K562 (cell line): Measurements from ENCODE around the gene SRGN.
A peak's percentile ranks its signal among the peaks of the same experiment; 100 is the strongest.

Experiments
- CTCF ChIP-seq, 3 experiments: IDR thresholded peaks in 2 of 3; conservative IDR thresholded peaks in 1 of 3; 2 replicates each; pipeline ENCODE4 v1.5.1; 2011 to 2012; ENCODE audit warnings: low read length in 3 of 3, mild to moderate bottlenecking in 3 of 3, control low read depth in 2 of 3, improper control_type of control experiment in 1 of 3, inconsistent platforms in 1 of 3, low read depth in 1 of 3, mixed read lengths in 1 of 3, moderate library complexity in 1 of 3; ENCODE audit not compliant: insufficient read depth in 2 of 3
- EP300 ChIP-seq: IDR thresholded peaks from 2 replicates; pipeline ENCODE4 v1.6.1; 2012; ENCODE audit warnings: low read length, improper control_type of control experiment
- L3MBTL2 ChIP-seq: fragments of 450-650 bp; IDR thresholded peaks from 2 replicates; pipeline ENCODE4 v1.6.1; 2016; ENCODE audit warnings: mild to moderate bottlenecking, moderate library complexity
- MCM2 ChIP-seq: fragments of 450-650 bp; IDR thresholded peaks from 2 replicates; pipeline ENCODE4 v1.6.1; 2017; ENCODE audit warnings: low read depth, mild to moderate bottlenecking
- POLR2A ChIP-seq: fragments of 450-650 bp; conservative IDR thresholded peaks from 2 replicates; pipeline ENCODE4 v1.6.1; 2016
- RAD21 ChIP-seq, 2 experiments: fragments of 250-450 bp in 1 of 2; fragments of 450-650 bp in 1 of 2; sonication (Bioruptor Pico) in 1 of 2; formaldehyde crosslinking in 1 of 2; IDR thresholded peaks in 1 of 2; conservative IDR thresholded peaks in 1 of 2; 2 replicates each; pipeline versions ENCODE4 v1.4.0 to v1.8.0; 2020 to 2022; ENCODE audit warnings: mild to moderate bottlenecking in 2 of 2, moderate library complexity in 1 of 2
- RBM22 ChIP-seq: fragments of 200-400 bp; formaldehyde crosslinking; IDR thresholded peaks from 2 replicates; pipeline ENCODE4 v1.6.1; 2018; ENCODE audit warnings: low read length, low read depth; ENCODE audit not compliant: poor library complexity, severe bottlenecking
- ZBTB40 ChIP-seq, 2 experiments: fragments of 450-650 bp in 1 of 2; sonication (generic) in 1 of 2; formaldehyde crosslinking in 1 of 2; IDR thresholded peaks; 2 replicates each; pipeline versions ENCODE4 v1.7.1 to v1.9.0; 2016 to 2022; ENCODE audit warnings: inconsistent platforms in 1 of 2, mild to moderate bottlenecking in 1 of 2, missing genetic modification reagents in 1 of 2
- ZNF764 ChIP-seq: fragments of 250-450 bp; sonication (Bioruptor Pico); IDR thresholded peaks from 2 replicates; pipeline ENCODE4 v1.4.0; 2020; ENCODE audit warnings: low read depth, mild to moderate bottlenecking, moderate library complexity
- TF ChIP-seq, protein P1 (sequence below): IDR thresholded peaks from 2 replicates; pipeline ENCODE4 v1.6.1; 2011; ENCODE audit warnings: borderline replicate concordance, low read depth, mild to moderate bottlenecking, moderate library complexity, low read length; ENCODE audit not compliant: insufficient read depth, poor library complexity, severe bottlenecking
- TF ChIP-seq, protein P2 (sequence below): sonication (generic); formaldehyde crosslinking; IDR thresholded peaks from 2 replicates; pipeline ENCODE4 v1.8.0; 2023; ENCODE audit warnings: mild to moderate bottlenecking, missing genetic modification reagents
- TF ChIP-seq, protein P3 (sequence below): sonication (generic); formaldehyde crosslinking; IDR thresholded peaks from 2 replicates; pipeline ENCODE4 v1.5.0; 2020; ENCODE audit warnings: missing genetic modification reagents

- no peak for TF ChIP-seq POLR2A
- no peak for TF ChIP-seq RBM22
- no peak for TF ChIP-seq EP300
- TF ChIP-seq CTCF (IDR thresholded peaks at IDR 0.05 in 2 of 3, conservative IDR thresholded peaks at IDR 0.05 in 1 of 3; ENCODE audit: insufficient read depth in 2 of 3, low read depth in 1 of 3, low read length in 3 of 3), result no peak
- no peak for TF ChIP-seq MCM2
- TF ChIP-seq, protein P1, sequence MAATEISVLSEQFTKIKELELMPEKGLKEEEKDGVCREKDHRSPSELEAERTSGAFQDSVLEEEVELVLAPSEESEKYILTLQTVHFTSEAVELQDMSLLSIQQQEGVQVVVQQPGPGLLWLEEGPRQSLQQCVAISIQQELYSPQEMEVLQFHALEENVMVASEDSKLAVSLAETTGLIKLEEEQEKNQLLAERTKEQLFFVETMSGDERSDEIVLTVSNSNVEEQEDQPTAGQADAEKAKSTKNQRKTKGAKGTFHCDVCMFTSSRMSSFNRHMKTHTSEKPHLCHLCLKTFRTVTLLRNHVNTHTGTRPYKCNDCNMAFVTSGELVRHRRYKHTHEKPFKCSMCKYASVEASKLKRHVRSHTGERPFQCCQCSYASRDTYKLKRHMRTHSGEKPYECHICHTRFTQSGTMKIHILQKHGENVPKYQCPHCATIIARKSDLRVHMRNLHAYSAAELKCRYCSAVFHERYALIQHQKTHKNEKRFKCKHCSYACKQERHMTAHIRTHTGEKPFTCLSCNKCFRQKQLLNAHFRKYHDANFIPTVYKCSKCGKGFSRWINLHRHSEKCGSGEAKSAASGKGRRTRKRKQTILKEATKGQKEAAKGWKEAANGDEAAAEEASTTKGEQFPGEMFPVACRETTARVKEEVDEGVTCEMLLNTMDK, result no peak
- TF ChIP-seq, protein P2, sequence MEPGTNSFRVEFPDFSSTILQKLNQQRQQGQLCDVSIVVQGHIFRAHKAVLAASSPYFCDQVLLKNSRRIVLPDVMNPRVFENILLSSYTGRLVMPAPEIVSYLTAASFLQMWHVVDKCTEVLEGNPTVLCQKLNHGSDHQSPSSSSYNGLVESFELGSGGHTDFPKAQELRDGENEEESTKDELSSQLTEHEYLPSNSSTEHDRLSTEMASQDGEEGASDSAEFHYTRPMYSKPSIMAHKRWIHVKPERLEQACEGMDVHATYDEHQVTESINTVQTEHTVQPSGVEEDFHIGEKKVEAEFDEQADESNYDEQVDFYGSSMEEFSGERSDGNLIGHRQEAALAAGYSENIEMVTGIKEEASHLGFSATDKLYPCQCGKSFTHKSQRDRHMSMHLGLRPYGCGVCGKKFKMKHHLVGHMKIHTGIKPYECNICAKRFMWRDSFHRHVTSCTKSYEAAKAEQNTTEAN (CRISPR knock-in tag), result no peak
- no peak for TF ChIP-seq L3MBTL2
- no peak for TF ChIP-seq ZBTB40 (IDR thresholded peaks at IDR 0.05)
- TF ChIP-seq ZBTB40 (CRISPR knock-in tag; IDR thresholded peaks at IDR 0.05), result no peak
- 0 out of 4 replicates have a peak, but pooled peaks of 1 of the 2 experiments have one; percentile 4 for TF ChIP-seq RAD21 (CRISPR knock-in tag; conservative IDR thresholded peaks at IDR 0.05 in 1 of 2, IDR thresholded peaks at IDR 0.05 in 1 of 2)
- TF ChIP-seq, protein P3, sequence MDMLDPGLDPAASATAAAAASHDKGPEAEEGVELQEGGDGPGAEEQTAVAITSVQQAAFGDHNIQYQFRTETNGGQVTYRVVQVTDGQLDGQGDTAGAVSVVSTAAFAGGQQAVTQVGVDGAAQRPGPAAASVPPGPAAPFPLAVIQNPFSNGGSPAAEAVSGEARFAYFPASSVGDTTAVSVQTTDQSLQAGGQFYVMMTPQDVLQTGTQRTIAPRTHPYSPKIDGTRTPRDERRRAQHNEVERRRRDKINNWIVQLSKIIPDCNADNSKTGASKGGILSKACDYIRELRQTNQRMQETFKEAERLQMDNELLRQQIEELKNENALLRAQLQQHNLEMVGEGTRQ (CRISPR knock-in tag), result no peak
- no peak for TF ChIP-seq ZNF764 (CRISPR knock-in tag)
These were observed 42.2 kb upstream of the SRGN start for GRCh38 chr10:69045441-69046300.
